HL-60/S4 treated with retinoic acid at 250 ng/mL for 4 days and 3 days (cell line): Measurements from ENCODE around the gene TK2.
"Not testable (repeated sequence)": the region's sequence is repeated elsewhere in the genome, so short reads cannot be mapped to it uniquely, and the experiment has no call there.

ENCODE experiments used
- in situ Hi-C: fragments of 300-500 bp; cut with MboI; formaldehyde crosslinking; loops from 2 replicates; pipeline ENCODE4 v1.7.0; 2022; ENCODE audit warnings: low sequenced_read_pairs

The TK2 gene

GRCh38 chr16:66471716-66472393 is 78.1 kb downstream of the TK2 start:
- in situ Hi-C loops = no loop called here

GRCh38 chr16:66471264-66471663 is 78.7 kb downstream of the TK2 start:
- in situ Hi-C loops = no loop called here

- in situ Hi-C loops = no loop called here
Measured at GRCh38 chr16:66470556-66470955, 79.4 kb downstream of the TK2 start.

GRCh38 chr16:66469947-66470546 is 79.9 kb downstream of the TK2 start:
- in situ Hi-C loops = no loop called here

- in situ Hi-C loops = no loop called here
Measured at GRCh38 chr16:66469291-66469946, 80.5 kb downstream of the TK2 start.

GRCh38 chr16:66468321-66468965 is 81.5 kb downstream of the TK2 start:
- in situ Hi-C loops = no loop called here

- in situ Hi-C loops = no loop called here
Measured at GRCh38 chr16:66467611-66468010, 82.3 kb downstream of the TK2 start.

GRCh38 chr16:66466636-66467035 is 83.3 kb downstream of the TK2 start:
- in situ Hi-C loops = not testable (repeated sequence)

GRCh38 chr16:66465946-66466345 is 84.0 kb downstream of the TK2 start:
- in situ Hi-C loops = not testable (repeated sequence)

- in situ Hi-C loops = no loop called here
Measured at GRCh38 chr16:66462912-66463311, 87.0 kb downstream of the TK2 start.

GRCh38 chr16:66460703-66461102 is 89.2 kb downstream of the TK2 start:
- in situ Hi-C loops = no loop called here

- in situ Hi-C loops = no loop called here
Measured at GRCh38 chr16:66459878-66460277, 90.0 kb downstream of the TK2 start.

GRCh38 chr16:66458853-66459252 is 91.1 kb downstream of the TK2 start:
- in situ Hi-C loops = no loop called here

GRCh38 chr16:66458292-66458691 is 91.6 kb downstream of the TK2 start:
- in situ Hi-C loops = no loop called here
